SK-MEL-5 (cell line): Measurements from ENCODE around the gene PLAAT4. TPM values are rescaled to one million over a fixed set of nuclear protein-coding genes. Genes with fewer than 3 reads are reported as not detected.
"Not testable (repeated sequence)": the region's sequence is repeated elsewhere in the genome, so short reads cannot be mapped to it uniquely, and the experiment has no call there.

Experiments
- DNase-seq: peaks from one replicate; pipeline ENCODE4 v3.0.0-alpha.2; 2016; ENCODE audit warnings: low read depth, low spot score
- in situ Hi-C: cut with HindIII; loops from 2 replicates; pipeline ENCODE4 v1.10.0; 2016; ENCODE audit warnings: low sequenced_read_pairs, high pct_unique_total_duplicates, low pct_unique_long_range_greater_than_20kb
- total RNA-seq: library from RNA; depleted of rRNA; stranded (reverse); fragments of >200 nt; shearing (Covaris generic); gene quantifications from 2 replicates; pipeline ENCODE4 v1.2.3, GENCODE V29; 2014

The PLAAT4 gene
- total RNA-seq, 1 experiment from 2014 or later = not detected

DNA sequence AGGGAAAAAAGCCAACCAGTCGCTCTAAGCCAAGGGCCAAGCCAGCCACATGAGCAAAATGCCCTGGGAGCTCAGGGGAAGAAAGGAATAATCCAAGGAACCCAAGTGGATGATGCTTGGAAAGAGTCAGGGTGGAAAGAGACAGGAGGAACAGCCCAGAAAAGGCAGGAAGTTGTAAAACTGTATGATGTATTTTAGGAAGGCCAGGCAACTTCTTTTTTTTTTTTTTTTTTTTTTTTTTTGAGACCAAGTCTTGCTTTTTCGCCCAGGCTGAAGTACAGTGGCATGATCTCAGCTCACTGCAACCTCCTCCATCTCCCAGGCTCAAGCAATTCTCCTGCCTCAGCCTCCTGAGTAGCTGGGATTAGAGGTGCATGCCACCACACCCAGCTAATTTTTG is 29.1 kb upstream of the PLAAT4 start:
- in situ Hi-C loops = no loop called here
- no peak for DNase-seq

DNA sequence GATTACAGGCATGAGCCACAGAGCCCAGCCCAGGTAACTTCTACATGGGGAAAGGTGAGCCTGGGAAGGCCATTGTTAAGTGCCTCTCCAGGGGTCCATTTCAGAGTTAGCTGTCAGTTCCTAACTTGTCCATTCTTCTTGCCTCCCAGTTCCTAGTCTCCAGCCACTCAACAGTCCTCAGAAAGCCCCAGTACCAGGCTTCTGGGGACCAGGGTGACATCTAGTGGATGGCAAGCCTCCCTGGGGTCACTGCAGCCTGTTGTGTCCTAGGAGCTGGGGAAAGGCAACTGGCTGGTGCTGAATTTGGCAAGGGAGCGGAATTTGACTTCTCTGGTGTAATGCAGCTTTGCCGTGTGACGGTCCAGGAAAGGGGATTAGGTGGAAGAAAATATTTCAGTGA is 28.6 kb upstream of the PLAAT4 start:
- in situ Hi-C loops = no loop called here

DNA sequence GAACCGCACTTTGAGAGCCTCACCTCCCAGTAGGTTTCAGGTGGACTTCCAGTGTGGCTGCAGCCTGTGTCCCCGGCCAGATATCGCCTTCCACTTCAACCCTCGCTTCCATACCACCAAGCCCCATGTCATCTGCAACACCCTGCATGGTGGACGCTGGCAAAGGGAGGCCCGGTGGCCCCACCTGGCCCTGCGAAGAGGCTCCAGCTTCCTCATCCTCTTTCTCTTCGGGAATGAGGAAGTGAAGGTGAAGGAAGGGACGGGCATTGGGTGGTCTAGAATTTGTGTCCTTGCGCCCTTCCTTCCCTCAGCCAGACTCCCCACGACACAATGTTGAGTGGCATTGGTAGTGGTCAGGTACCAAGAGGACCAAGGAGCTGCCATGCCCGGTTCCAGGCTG is 27.9 kb upstream of the PLAAT4 start:
- DNase-seq = no peak
- in situ Hi-C loops = no loop called here

More for the DNA sequence above, 28.6 kb upstream of the PLAAT4 start:
- peak; percentile 49 for DNase-seq

DNA sequence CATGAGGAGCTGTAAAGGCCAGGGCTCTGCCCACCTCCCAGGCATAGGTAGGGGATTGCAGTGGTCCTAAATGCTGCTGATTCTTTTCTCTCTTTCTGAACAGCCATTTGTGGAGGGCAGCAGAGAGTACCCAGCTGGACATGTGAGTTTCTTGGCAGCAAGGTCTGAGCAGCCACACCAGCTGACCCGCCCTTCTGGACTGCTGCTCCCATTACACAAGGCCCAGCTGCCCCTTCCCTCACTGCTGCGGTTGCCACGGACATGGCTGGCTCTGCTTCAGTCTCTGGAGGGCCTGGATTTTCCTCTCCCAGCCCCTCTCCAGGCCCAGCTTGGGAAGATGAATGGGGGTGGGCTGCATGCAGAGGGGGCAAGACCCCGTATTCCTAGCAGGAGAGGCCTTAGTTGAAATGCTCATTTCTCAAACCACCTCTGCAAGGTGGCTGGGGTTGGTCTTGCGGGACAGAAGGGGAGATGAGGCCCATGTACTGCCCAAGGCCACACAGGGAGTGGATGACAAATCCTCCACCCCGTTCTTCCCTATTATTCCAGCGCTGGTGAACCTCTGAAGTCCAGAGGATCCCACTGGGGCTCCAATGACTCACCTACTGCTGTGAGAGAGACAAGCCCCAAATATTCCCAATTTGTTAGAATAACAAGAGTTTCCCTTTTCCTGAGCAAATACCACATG is 26.1 kb upstream of the PLAAT4 start:
- DNase-seq = no peak
- in situ Hi-C loops = no loop called here

DNA sequence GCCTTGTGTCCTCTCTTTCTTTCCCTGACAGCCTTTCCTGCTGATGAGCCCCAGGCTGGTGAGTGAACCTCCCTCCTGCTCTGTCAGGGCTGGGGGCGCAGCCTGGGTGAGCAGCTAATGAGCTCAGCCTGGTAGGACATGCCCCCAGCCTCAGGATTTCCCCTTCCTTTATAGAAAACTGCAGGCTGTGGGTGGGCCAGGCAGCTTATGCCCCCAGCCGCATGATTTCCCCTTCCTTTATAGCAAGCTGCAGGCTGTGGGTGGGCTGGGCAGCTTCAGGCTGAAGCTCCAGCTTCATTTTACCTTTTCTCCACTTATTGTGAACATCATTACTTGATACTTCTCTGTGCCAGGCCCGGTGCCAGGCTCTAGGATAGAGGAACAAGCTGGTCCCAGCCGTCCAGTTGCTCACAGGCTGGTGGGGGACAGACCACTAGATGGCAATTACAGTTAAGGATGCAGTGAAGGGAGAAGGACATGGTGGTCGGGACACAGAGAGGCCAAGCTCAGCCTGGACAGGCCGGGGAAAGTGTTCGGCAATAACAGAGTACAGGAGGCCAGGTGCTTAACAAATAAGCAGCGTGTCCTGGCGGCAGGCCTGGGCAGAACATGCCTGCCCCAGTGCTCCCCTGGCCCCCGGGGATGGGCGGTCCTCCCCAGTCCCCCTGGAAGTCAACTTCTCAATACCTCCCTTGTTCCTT is 25.4 kb upstream of the PLAAT4 start:
- in situ Hi-C loops = no loop called here
- DNase-seq = no peak

DNA sequence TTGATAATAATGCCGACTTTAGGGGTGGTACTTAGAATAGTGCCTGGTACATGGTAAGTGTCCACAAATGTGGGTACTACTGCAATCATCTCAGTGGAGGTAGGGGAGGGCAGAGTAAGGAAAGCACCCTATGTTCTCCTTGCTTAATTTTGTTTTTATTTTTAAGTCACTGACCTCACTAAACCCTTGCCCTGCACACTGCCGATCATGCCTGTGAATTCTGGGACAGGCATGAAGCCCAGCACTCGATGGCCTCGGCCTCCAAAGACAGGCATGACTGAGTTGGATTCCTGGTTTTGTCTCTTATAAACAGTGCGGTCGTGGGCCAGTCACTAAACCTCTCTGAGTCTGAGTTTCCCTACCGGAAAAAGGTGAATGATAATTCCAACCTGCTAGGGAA is 23.8 kb upstream of the PLAAT4 start:
- in situ Hi-C loops = no loop called here
- no peak for DNase-seq

DNA sequence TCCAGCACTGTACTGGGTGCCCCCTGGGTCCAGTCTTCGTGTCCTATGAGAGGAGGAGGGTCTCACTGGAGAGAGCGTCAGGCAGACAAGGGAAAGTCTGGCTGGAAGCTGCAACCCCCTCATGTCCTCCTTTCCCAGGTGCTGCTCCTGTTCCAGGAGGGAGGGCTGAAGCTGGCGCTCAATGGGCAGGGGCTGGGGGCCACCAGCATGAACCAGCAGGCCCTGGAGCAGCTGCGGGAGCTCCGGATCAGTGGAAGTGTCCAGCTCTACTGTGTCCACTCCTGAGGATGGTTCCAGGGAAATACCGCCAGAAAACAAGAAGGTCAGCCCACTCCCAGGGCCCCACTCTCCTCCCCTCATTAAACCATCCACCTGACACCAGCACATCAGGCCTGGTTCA is 20.5 kb upstream of the PLAAT4 start:
- no peak for DNase-seq
- in situ Hi-C loops = no loop called here

DNA sequence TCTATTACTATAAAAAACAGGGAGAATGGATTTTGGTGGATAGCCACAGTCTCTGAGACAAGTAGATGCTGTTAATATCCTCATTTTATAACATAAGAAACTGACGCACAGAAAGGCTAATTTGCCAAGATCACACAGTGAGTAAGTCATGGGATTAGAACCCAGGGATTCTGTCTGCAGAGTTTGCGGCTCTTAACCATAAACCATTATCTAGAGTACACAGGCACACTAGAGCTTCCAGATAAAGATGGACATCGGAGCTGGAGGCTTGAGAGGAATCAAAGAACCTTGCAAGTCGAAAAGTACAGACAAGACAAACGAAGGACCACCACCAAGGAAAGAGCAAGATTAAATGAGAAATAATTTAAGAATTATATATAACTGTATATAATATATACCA is 19.5 kb upstream of the PLAAT4 start:
- DNase-seq = no peak
- in situ Hi-C loops = no loop called here

DNA sequence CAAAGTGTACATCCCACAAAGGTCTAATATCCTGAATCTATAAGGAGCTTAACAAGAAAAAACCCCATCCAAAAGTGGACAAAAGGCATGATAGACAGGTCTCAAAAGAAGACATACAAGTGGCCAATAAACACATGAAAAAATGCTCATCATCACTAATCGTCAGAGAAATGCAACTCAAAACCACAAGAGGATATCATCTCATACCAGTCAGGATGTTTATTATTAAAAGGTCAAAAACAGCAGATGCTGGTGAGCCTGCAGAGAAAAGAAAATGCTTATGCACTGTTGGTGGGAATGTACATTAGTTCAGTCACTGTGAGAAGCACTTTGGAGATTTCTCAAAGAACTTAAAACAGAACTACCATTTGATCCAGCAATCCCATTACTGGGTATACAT is 18.1 kb upstream of the PLAAT4 start:
- DNase-seq = peak; percentile 9
- in situ Hi-C loops = no loop called here

DNA sequence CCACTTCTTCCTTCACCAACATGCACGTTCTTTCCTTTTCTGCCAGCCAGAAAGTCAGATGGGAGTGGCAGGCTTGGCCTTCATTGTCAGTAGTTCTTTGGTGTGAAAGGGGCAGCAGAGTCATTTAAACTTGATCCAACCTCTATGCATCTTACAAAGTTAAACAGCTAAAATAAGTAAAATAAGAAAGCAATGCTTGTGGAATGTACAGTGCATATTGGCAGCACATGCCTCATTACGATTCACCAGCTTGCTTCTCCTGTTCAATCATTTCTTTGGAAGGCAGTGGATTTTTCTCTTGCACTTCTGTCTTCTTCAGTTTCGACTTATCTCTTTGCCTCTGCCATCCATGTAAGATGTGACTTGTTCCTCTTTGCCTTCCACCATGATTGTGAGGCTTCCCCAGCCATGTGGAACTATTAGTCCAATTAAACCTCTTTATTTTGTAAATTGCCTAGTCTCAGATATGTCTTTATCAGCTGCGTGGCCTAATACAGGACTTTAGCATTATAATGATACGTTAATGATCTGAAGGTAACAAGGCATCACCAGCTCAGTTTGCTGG is 15.9 kb upstream of the PLAAT4 start:
- in situ Hi-C loops = no loop called here
- no peak for DNase-seq

DNA sequence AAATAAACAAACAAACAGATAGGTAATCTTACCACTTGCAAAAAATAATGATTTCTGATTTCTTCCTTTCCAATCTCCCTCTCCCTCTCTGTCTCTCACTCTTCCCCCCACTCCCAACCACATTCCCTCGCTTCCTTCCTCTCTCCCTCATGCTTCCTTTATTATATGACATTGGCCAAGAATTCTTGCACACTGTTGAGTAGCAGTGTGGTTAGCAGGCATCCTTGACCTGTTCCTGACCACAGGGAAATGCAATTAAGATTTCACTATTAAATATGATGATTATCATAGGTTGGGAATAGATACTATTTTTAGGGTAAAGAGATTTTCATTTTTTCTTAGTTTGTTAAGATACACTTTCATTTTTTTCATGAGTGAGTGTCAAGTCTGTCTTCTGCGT is 14.7 kb upstream of the PLAAT4 start:
- no peak for DNase-seq
- in situ Hi-C loops = no loop called here

DNA sequence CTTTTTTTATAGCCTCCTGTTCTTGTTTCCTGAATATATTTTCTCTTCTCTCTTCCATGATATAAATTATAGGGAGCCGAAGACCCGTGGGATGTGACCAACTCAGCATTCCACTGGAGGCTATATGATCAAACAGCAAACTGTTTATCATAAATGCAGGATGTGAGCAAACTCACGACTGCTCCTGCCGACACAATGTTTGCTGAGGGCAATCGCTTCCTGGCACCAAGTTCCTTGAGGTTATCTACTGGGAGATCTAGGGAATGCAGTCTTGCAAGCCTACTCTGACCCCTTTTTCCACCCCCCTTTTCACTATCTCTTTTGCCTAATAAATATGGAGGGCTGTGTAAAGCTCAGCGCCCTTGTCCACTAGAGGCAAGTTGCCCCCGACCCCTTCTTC is 13.5 kb upstream of the PLAAT4 start:
- in situ Hi-C loops = no loop called here
- DNase-seq = no peak

DNA sequence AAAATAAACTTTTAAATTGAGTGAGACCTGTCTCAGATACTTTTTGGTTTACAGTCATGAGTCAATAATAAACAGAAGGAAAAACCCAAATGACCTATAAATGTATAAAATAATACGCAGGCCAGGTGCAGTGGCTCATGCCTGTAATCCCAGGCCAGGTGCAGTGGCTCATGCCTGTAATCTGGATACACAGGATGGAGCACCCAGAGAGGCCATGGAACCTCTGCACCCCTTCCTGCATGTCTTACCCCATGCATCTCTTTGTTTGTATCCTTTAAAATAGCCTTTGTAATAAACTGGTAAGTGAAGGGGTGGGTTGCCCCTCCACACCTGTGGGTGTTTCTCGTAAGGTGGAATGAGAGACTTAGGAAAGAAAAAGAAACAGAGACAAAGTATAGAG is 8.9 kb upstream of the PLAAT4 start:
- no peak for DNase-seq
- in situ Hi-C loops = no loop called here

DNA sequence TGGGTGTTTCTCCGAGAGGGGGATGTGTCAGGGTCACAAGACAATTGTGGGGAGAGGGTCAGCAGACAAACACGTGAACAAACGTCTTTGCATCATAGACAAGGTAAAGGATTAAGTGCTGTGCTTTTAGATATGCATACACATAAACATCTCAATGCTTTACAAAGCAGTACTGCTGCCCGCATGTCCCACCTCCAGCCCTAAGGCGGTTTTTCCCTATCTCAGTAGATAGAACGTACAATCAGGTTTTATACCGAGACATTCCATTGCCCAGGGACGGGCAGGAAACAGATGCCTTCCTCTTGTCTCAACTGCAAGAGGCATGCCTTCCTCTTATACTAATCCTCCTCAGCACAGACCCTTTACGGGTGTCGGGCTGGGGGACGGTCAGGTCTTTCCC is 8.5 kb upstream of the PLAAT4 start:
- DNase-seq, in situ Hi-C loops: not testable (repeated sequence)

DNA sequence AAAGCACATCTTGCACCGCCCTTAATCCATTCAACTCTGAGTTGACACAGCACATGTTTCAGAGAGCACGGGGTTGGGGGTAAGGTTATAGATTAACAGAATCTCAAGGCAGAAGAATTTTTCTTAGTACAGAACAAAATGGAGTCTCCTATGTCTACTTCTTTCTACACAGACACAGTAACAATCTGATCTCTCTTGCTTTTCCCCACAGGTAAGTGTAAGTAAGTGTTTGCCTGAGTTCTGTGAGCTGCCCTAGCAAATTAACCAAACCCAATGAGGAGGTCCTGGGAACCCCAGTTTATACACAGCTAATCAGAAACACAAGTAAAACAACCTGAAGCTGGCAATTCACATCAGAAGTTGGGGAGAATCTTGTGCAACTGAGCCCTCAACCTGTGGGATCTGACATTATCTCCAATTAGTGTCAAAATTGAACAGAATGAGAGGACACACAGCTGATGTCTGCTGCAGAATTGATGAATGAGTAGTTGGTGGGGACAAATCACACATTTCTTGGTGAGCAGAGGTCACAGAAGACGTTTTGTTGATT is 7.8 kb upstream of the PLAAT4 start:
- in situ Hi-C loops, DNase-seq: not testable (repeated sequence)

DNA sequence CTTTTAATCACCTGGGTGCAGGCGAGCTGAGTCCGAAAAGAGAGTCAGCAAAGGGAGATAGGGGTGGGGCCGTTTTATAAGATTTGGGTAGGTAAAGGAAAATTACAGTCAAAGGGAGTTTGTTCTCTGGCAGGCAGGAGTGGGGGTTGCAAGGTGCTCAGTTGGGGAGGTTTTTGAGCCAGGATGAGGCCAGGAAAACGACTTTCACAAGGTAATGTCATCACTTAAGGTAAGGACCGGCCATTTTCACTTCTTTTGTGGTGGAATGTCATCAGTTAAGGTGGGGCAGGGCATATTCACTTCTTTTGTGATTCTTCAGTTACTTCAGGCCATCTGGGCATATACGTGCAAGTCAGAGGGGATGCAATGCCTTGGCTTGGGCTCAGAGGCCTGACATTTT is 7.2 kb upstream of the PLAAT4 start:
- in situ Hi-C loops, DNase-seq: not testable (repeated sequence)

DNA sequence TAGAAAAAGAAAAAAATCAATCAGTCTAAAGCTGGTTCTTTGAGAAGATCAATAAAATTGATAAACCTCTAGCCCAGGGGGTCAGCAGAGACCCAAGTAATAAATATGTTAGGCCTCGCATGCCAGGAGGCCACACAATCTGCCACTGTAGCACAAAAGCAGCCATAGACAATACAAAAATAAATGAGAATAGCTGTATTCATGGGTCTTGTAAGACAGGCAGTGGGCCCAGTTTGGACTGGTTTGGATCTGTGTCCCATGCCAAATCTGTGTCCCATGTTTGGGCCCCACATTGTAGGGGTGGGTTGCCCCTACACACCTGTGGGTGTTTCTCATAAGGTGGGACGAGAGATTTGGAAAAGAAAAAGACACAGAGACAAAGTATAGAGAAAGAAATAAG is 6.6 kb upstream of the PLAAT4 start:
- in situ Hi-C loops = no loop called here
- DNase-seq = no peak

DNA sequence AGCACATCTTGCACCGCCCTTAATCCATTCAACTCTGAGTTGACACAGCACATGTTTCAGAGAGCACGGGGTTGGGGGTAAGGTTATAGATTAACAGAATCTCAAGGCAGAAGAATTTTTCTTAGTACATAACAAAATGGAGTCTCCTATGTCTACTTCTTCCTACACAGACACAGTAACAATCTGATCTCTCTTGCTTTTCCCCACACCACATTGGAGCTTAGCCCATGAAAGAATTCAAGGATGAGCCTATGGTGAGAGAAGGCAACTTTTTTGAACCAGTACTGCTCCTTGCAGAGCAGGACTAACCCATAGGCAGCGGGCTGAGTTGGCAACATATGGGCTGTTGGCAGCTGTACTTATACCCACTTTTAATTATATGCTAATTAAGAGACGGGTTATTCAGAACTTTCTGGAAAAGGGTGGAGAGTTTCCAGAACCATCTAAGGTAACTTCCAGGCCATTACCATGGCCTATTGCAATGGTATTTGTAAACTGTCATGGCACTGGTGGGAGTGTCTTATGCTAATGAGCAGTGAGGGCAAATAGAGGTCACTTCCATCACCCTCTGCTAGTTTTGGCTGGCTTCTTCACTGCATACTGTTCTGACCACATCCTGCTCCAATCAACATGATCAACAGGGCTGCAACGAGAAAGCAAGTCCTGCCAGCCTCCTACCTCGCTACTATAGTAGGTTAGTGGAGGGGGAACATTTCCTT is 5.4 kb upstream of the PLAAT4 start:
- in situ Hi-C loops = not testable (repeated sequence)
- peak; percentile 9 for DNase-seq
